GM12878 (cell line): ENCODE measurements around the gene C10orf143. TPM values are rescaled to one million over a fixed set of nuclear protein-coding genes. Genes with fewer than 3 reads are reported as not detected.

Experiments
- BMI1 ChIP-seq: fragments of 450-650 bp; IDR thresholded peaks from 2 replicates; pipeline ENCODE4 v1.6.1; 2016; ENCODE audit warnings: mild to moderate bottlenecking, moderate library complexity, borderline replicate concordance
- EP300 ChIP-seq, 2 experiments: fragments of 150-350 bp in 1 of 2; IDR thresholded peaks; 2 replicates each; pipeline ENCODE4 v1.6.1; 2011 to 2012; ENCODE audit warnings: low read depth in 2 of 2, low read length in 2 of 2, borderline replicate concordance in 1 of 2, improper control_type of control experiment in 1 of 2, inconsistent platforms in 1 of 2; ENCODE audit not compliant: control insufficient read depth in 1 of 2
- ETV6 ChIP-seq, 2 experiments: fragments of 450-650 bp in 1 of 2; IDR thresholded peaks in 1 of 2; conservative IDR thresholded peaks in 1 of 2; 2 replicates each; pipeline ENCODE4 v1.6.1; 2014; ENCODE audit warnings: antibody characterized with exemption in 1 of 2, borderline replicate concordance in 1 of 2, low read depth in 1 of 2, mild to moderate bottlenecking in 1 of 2, moderate library complexity in 1 of 2
- GATAD2B ChIP-seq: fragments of 450-650 bp; conservative IDR thresholded peaks from 2 replicates; pipeline ENCODE4 v1.6.1; 2017; ENCODE audit warnings: low read depth, mild to moderate bottlenecking, moderate library complexity
- HDGF ChIP-seq: fragments of 450-650 bp; IDR thresholded peaks from 2 replicates; pipeline ENCODE4 v1.6.1; 2016; ENCODE audit warnings: antibody characterized with exemption
- IRF3 ChIP-seq: fragments of 450-650 bp; IDR thresholded peaks from 2 replicates; pipeline ENCODE4 v1.6.1; 2014; ENCODE audit warnings: mild to moderate bottlenecking
- MTA3 ChIP-seq: IDR thresholded peaks from 2 replicates; pipeline ENCODE4 v1.6.1; 2012; ENCODE audit warnings: low read length, inconsistent platforms, borderline replicate concordance
- MYB ChIP-seq: fragments of 150-350 bp; IDR thresholded peaks from 2 replicates; pipeline ENCODE4 v1.6.1; 2014; ENCODE audit warnings: mild to moderate bottlenecking, low read depth, low read length, borderline replicate concordance
- NBN ChIP-seq: fragments of 450-650 bp; IDR thresholded peaks from 2 replicates; pipeline ENCODE4 v1.6.1; 2016
- RAD51 ChIP-seq: fragments of 450-650 bp; IDR thresholded peaks from 2 replicates; pipeline ENCODE4 v1.6.1; 2016; ENCODE audit warnings: moderate library complexity, mild to moderate bottlenecking, inconsistent platforms
- REST ChIP-seq: IDR thresholded peaks from 2 replicates; pipeline ENCODE4 v1.6.1; 2012; ENCODE audit warnings: mild to moderate bottlenecking, low read depth, low read length
- RUNX3 ChIP-seq: IDR thresholded peaks from 2 replicates; pipeline ENCODE4 v1.6.1; 2012; ENCODE audit warnings: low read length, inconsistent platforms
- SKIL ChIP-seq: fragments of 450-650 bp; IDR thresholded peaks from 2 replicates; pipeline ENCODE4 v1.6.1; 2017; ENCODE audit warnings: mild to moderate bottlenecking, low read depth, inconsistent platforms; ENCODE audit not compliant: poor library complexity, severe bottlenecking
- SP1 ChIP-seq: IDR thresholded peaks from one replicate; pipeline ENCODE4 v1.6.1; 2011; ENCODE audit warnings: low read depth, low read length
- SRF ChIP-seq, 2 experiments: IDR thresholded peaks; 2 replicates each; pipeline ENCODE4 v1.6.1; 2011; ENCODE audit warnings: low read depth in 2 of 2, low read length in 2 of 2, mild to moderate bottlenecking in 1 of 2, moderate library complexity in 1 of 2
- STAT1 ChIP-seq: fragments of 450-650 bp; conservative IDR thresholded peaks from 2 replicates; pipeline ENCODE4 v1.6.1; 2014; ENCODE audit warnings: antibody characterized with exemption, mild to moderate bottlenecking
- TARDBP ChIP-seq: IDR thresholded peaks from 2 replicates; pipeline ENCODE4 v1.6.1; 2016; ENCODE audit warnings: borderline replicate concordance
- ZNF24 ChIP-seq: fragments of 450-650 bp; IDR thresholded peaks from 2 replicates; pipeline ENCODE4 v1.6.1; 2017; ENCODE audit warnings: antibody characterized with exemption, mild to moderate bottlenecking
- ZNF592 ChIP-seq: fragments of 450-650 bp; IDR thresholded peaks from 2 replicates; pipeline ENCODE4 v1.6.1; 2017; ENCODE audit warnings: mild to moderate bottlenecking, moderate library complexity
- polyA plus RNA-seq, 11 experiments: library from polyadenylated mRNA; depleted of rRNA in 4 of 11; unstranded in 6 of 11; stranded (reverse) in 5 of 11; fragments of >200 nt; fragmentation: Nextera tagmentation in 4 of 11; fragmentation: Illumina TruSeq in 1 of 11; extraction: Ambion mirVana in 4 of 11; extraction: Trizol in 1 of 11; gene quantifications; 1 replicate in 1 of 11; 2 replicates in 10 of 11; pipeline versions ENCODE4 v1.2.1 to v1.2.3, GENCODE V29; 2011 to 2016; ENCODE audit warnings: inconsistent platforms in 2 of 11, missing spikeins in 2 of 11, low read depth in 1 of 11
- total RNA-seq, 4 experiments: library from RNA; depleted of rRNA in 3 of 4; stranded (reverse); fragments of >200 nt in 3 of 4; fragmentation: Illumina TruSeq in 1 of 4; extraction: Trizol in 1 of 4; gene quantifications; 2 replicates each; pipeline versions ENCODE4 v1.2.1 to v1.2.3, GENCODE V29; 2013 to 2021

C10orf143 gene
- total and polyA plus RNA-seq, 10 of the 15 experiments (the other 5 are each of a cell fraction or from before 2014, with no cell fraction given) = 0.64 to 7.9 (median 2.6) TPM

GRCh38 chr10:130111113-130111851, 652 bp upstream of the C10orf143 start (continued):
- TF ChIP-seq BMI1 (no peak), ZNF24 (no peak), STAT1 (0 out of 2 replicates have a peak, but pooled peaks have one; percentile 28), SP1 (peak; percentile 92), RAD51 (0 out of 2 replicates have a peak, but pooled peaks have one; percentile 2), MTA3 (no peak), NBN (0 out of 2 replicates have a peak, but pooled peaks have one; percentile 37), SRF (IDR thresholded peaks at IDR 0.05; ENCODE audit: low read depth in 2 of 2, low read length in 2 of 2) (0 out of 4 replicates have a peak, but pooled peaks of 1 of the 2 experiments have one; percentile 1), TARDBP (no peak; the same call in 1 of the 2 replicates), MYB (no peak), HDGF (peak; percentile 78), IRF3 (peak; percentile 84), RUNX3 (peak; percentile 74), SKIL (peak; percentile 9), GATAD2B (peak; percentile 65), REST (no peak), ETV6 (conservative IDR thresholded peaks at IDR 0.05 in 1 of 2, IDR thresholded peaks at IDR 0.05 in 1 of 2; ENCODE audit: borderline replicate concordance in 1 of 2, low read depth in 1 of 2) (no peak), ZNF592 (no peak), EP300 (IDR thresholded peaks at IDR 0.05; ENCODE audit: borderline replicate concordance in 1 of 2, control insufficient read depth in 1 of 2, low read depth in 2 of 2, low read length in 2 of 2) (0 out of 4 replicates have a peak, but pooled peaks of 1 of the 2 experiments have one; percentile 21)
